SK-N-MC (cell line): Measurements from ENCODE around the gene CAMTA1.

Source experiments
- EZH2 ChIP-seq: fragments of 200-600 bp; sonication (generic); IDR thresholded peaks from one replicate; pipeline ENCODE4 v1.6.1; 2017; ENCODE audit warnings: antibody characterized with exemption
- FOXP2 ChIP-seq: optimal IDR thresholded peaks from 2 replicates; pipeline ENCODE3; 2011; ENCODE audit warnings: mild to moderate bottlenecking, moderate library complexity; ENCODE audit not compliant: insufficient read depth; ENCODE audit errors: extremely low read length, control extremely low read depth
- POLR2AphosphoS5 ChIP-seq: IDR thresholded peaks from 2 replicates; pipeline ENCODE4 v1.6.1; 2012; ENCODE audit warnings: mild to moderate bottlenecking, low read depth, low read length, borderline replicate concordance

- no peak for TF ChIP-seq POLR2AphosphoS5
- no peak for TF ChIP-seq EZH2
- no peak for TF ChIP-seq FOXP2
These were observed 401.3 kb downstream of the CAMTA1 start for GRCh38 chr1:7186382-7187111.
